CD4-positive, alpha-beta T cell treated with Interleukin-15 for 4 hours (primary cell): ENCODE data around the gene TEX2.

Experiments
- DNase-seq: peaks from one replicate; pipeline ENCODE4 v3.0.0-alpha.2; 2020; ENCODE audit warnings: low spot score

TEX2 gene

GRCh38 chr17:64139542-64139941 lies 123.5 kb downstream of the TEX2 start:
- no peak for DNase-seq

GRCh38 chr17:64138441-64138840 lies 124.6 kb downstream of the TEX2 start:
- DNase-seq: no peak

GRCh38 chr17:64135000-64135399 lies 128.1 kb downstream of the TEX2 start:
- no peak for DNase-seq

GRCh38 chr17:64134216-64134970 lies 128.7 kb downstream of the TEX2 start:
- DNase-seq: no peak

GRCh38 chr17:64133546-64134215 lies 129.4 kb downstream of the TEX2 start:
- DNase-seq: peak; percentile 72

GRCh38 chr17:64131606-64132270 lies 131.3 kb downstream of the TEX2 start:
- DNase-seq: no peak

GRCh38 chr17:64130559-64131001 lies 132.5 kb downstream of the TEX2 start:
- DNase-seq: peak; percentile 54

DNA sequence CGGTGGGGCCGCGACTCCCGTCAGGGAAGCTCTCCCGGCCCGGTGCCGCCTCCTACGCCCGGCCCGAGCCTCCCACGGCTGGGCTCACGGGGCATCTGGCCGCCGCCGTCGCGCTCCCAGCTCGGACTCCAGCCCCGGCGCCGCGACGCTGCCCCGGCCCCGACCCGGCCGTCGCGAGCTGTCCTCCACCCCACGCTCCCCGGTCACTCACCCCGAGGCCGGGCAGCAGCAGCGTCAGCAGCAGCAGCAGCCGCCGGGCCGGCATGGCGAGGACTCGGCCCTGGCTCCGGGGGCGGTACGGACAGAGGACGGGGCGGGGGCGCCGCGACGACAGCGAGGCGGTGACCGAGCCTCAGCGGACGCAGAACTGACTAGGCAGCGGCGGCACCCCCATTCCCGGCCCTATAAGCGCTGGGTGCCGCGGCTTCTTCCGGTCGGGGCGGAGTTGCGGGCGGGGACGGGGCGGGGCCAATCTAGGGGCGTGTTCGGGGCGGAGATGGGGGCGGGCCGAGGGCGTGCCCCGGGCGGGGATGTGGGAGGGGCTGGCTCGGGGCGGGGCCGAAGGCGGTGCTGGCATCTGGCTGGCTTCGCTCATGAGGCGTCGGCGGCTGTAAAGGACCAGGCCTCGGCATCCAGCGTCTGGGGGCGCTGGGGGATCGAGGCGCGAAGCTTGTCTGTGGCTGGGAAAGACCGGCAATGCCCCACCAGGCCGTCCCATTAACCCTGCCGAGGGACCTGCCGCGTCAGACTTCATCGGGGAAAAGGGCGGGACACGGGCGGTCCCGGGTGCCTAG lies 133.1 kb downstream of the TEX2 start, which contains the start of gene ERN1:
Gene ERN1, minus strand, starts transcription at position 380 of the 794 bp plus-strand sequence. Its CDS starts 115 bp downstream, at position 265.
- peak; percentile 89 for DNase-seq

DNA sequence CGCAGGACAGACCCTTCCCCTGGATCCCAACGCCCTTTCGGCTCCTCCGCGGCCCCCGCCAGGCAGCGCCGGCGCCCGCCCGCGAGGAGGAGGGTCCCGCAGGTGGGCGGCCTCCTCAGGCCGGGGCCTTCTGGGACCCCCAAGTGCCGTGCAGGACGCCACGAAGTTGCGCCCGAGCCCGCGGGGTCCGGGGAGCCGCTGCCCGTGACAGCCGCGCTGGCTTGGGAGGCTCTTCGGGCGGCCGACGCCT lies 133.6 kb downstream of the TEX2 start:
- DNase-seq: no peak

DNA sequence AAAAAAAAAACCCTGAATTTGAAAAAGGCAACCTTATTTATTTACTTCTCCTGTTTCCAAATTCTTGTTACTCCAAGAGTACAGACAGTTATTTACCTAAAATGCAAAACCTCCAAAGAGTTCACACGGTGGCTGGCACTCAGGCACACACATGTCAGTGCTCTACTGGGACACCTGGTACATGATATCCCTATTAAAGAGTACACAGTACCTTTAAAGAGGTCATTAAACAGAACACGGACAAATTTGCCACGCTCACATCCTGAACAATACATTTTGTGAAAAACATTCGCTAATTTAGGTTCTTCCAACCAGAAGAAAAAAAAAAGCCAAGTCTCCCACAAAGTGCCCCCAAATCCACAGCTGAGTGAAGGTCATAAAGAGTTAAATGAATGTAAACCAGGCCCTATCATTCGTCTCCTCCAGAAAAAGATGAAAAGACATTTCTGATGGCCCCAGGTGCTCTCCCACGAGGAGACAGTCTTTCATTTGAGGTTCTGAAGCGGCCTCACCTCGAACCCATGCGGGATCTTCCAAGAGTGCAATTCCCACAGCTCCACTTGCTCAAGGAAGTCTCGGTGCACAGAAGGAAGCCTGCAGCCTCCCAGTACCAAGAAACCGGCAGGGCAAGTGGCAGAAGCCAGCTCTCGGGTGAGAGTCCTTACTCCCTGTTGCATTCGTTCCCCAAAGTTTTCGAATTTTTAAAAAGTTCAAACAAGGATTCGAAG lies 134.1 kb downstream of the TEX2 start:
- DNase-seq: no peak

GRCh38 chr17:64126918-64127317 lies 136.1 kb downstream of the TEX2 start:
- no peak for DNase-seq

- DNase-seq: no peak
These were observed 137.1 kb downstream of the TEX2 start for GRCh38 chr17:64125937-64126336.

GRCh38 chr17:64124609-64125008 lies 138.5 kb downstream of the TEX2 start:
- DNase-seq: no peak

- no peak for DNase-seq
These were observed 139.9 kb downstream of the TEX2 start for GRCh38 chr17:64123114-64123513.

GRCh38 chr17:64120972-64121786 lies 141.9 kb downstream of the TEX2 start:
- DNase-seq: peak; percentile 38

DNA sequence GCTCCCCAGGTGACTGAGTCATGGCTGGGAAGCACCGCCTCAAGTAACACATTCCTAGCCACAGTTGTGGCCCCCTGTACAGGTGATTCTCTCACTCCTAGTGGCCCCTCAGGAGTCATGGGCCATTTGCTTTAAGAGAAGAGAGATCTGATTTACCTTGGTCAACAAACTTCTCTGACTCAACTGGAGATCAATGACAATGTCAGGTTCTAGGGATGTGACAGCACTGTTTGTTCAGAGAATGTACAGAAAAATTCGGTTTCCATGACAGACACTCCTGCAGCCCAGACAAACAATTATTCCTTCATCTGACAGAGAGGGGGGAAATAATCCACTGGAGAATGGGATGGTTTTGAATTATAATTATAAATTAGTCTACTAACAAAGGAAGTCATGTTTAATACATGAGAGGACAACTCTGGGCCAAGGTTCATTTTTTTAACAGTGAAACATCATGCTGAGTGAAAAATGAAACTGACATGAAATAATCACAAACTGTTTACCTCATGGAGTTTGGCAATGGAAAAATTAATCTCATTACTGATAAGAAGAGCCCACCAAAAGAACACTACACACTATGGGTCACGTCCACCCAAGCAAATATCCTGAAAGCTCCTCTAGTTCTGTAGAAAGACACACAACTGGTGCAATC lies 142.8 kb downstream of the TEX2 start:
- DNase-seq: peak; percentile 43

GRCh38 chr17:64117981-64118979 lies 144.8 kb downstream of the TEX2 start:
- no peak for DNase-seq

- peak; percentile 61 for DNase-seq
These were observed 147.1 kb downstream of the TEX2 start for GRCh38 chr17:64115822-64116534.
